Activated CD4-positive, alpha-beta T cell treated with anti-CD3 and anti-CD28 coated beads, Interleukin-2, amount 10 ng/mL, durations not matched to agents 7 days and 5 days (primary cell): ENCODE results near the gene MUC4. TPM values are rescaled to one million over a fixed set of nuclear protein-coding genes. Genes with fewer than 3 reads are reported as not detected.

Experiments used
- CTCF ChIA-PET: fragments of 350-600 bp; sonication (Branson Sonifier 250); formaldehyde crosslinking; loops from one replicate; lab custom pipeline; 2021; ENCODE audit warnings: antibody characterized with exemption; lab: Charles Lee
- POLR2A ChIA-PET: fragments of 350-600 bp; sonication (Branson Sonifier 250); formaldehyde crosslinking; loops from one replicate; lab custom pipeline; 2021; ENCODE audit warnings: antibody characterized with exemption; lab: Charles Lee
- DNase-seq: peaks from one replicate; pipeline ENCODE4 v3.0.0-alpha.2; 2020
- H3K27ac Mint-ChIP-seq: one replicate; pipeline ENCODE4 v1.8.0; 2021; ENCODE audit warnings: mild to moderate bottlenecking, moderate library complexity, mixed read lengths
- H3K27me3 Mint-ChIP-seq: one replicate; pipeline ENCODE4 v1.8.0; 2021; ENCODE audit warnings: mixed read lengths
- H3K36me3 Mint-ChIP-seq: one replicate; pipeline ENCODE4 v1.8.0; 2021; ENCODE audit warnings: low read depth, mixed read lengths
- H3K4me1 Mint-ChIP-seq: one replicate; pipeline ENCODE4 v1.8.0; 2021; ENCODE audit warnings: mixed read lengths
- H3K4me3 Mint-ChIP-seq: one replicate; pipeline ENCODE4 v1.8.0; 2021; ENCODE audit warnings: mild to moderate bottlenecking, moderate library complexity, mixed read lengths
- H3K9me3 Mint-ChIP-seq: one replicate; pipeline ENCODE4 v1.8.0; 2021; ENCODE audit warnings: mixed read lengths
- total RNA-seq, 2 experiments: library from RNA; stranded (reverse); gene quantifications; one replicate each; pipeline ENCODE4 v1.2.3, GENCODE V29; 2021

Gene MUC4
- total RNA-seq, 2 experiments from 2014 or later: under 0.01 to 0.15 TPM

GRCh38 chr3:195760345-195761122 is 51.2 kb downstream of the MUC4 start:
- no peak overlapping the region for H3K4me3 Mint-ChIP-seq
- POLR2A ChIA-PET: no interaction called here
- no peak overlapping the region for H3K27ac Mint-ChIP-seq
- no peak for DNase-seq
- CTCF ChIA-PET: interaction anchor here (1.2 kb wide), 1 partner anchor 90 kb away, joined by 6 read pairs; no protein-coding TSS in a partner anchor
- no peaks in the 10 kb centered on the region for H3K9me3 Mint-ChIP-seq
- H3K27me3 Mint-ChIP-seq: peaks cover 39% of the 10 kb centered on the region
- H3K36me3 Mint-ChIP-seq: no peaks in the 10 kb centered on the region
- H3K4me1 Mint-ChIP-seq: peaks cover 15% of the 10 kb centered on the region

GRCh38 chr3:195758721-195759353 is 52.9 kb downstream of the MUC4 start:
- Mint-ChIP-seq H3K4me1 (peaks cover 15% of the 10 kb centered on the region), H3K27me3 (peaks cover 37% of the 10 kb centered on the region), H3K9me3 (no peaks in the 10 kb centered on the region), H3K27ac (no peak overlapping the region), H3K36me3 (no peaks in the 10 kb centered on the region), H3K4me3 (no peak overlapping the region)
- ChIA-PET POLR2A (no interaction called here), CTCF (no interaction called here)
- DNase-seq: no peak

GRCh38 chr3:195757827-195758226 is 53.9 kb downstream of the MUC4 start:
- no peak for DNase-seq
- ChIA-PET POLR2A (no interaction called here), CTCF (no interaction called here)
- Mint-ChIP-seq H3K9me3 (no peaks in the 10 kb centered on the region), H3K27me3 (peaks cover 30% of the 10 kb centered on the region), H3K36me3 (no peaks in the 10 kb centered on the region), H3K4me1 (peaks cover 17% of the 10 kb centered on the region), H3K27ac (no peak overlapping the region), H3K4me3 (no peak overlapping the region)

- no peak overlapping the region for H3K4me3 Mint-ChIP-seq
- no peaks in the 10 kb centered on the region for H3K36me3 Mint-ChIP-seq
- no peak overlapping the region for H3K27ac Mint-ChIP-seq
- peaks cover 30% of the 10 kb centered on the region for H3K27me3 Mint-ChIP-seq
- H3K4me1 Mint-ChIP-seq: peaks cover 17% of the 10 kb centered on the region
- CTCF ChIA-PET: no interaction called here
- POLR2A ChIA-PET: no interaction called here
- H3K9me3 Mint-ChIP-seq: no peaks in the 10 kb centered on the region
- DNase-seq: no peak
Measured at GRCh38 chr3:195757438-195757770, 54.3 kb downstream of the MUC4 start.

GRCh38 chr3:195755791-195756676 is 55.7 kb downstream of the MUC4 start:
- ChIA-PET POLR2A (no interaction called here), CTCF (interaction anchor here (2.2 kb wide), 1 partner anchor 95 kb away, joined by 6 read pairs; no protein-coding TSS in a partner anchor)
- H3K27me3 Mint-ChIP-seq: peaks cover 25% of the 10 kb centered on the region
- peak; percentile 37 for DNase-seq
- no peaks in the 10 kb centered on the region for H3K36me3 Mint-ChIP-seq
- H3K27ac Mint-ChIP-seq: no peak overlapping the region
- peaks cover 15% of the 10 kb centered on the region for H3K4me1 Mint-ChIP-seq
- H3K9me3 Mint-ChIP-seq: no peaks in the 10 kb centered on the region
- no peak overlapping the region for H3K4me3 Mint-ChIP-seq

GRCh38 chr3:195755391-195755790 is 56.3 kb downstream of the MUC4 start:
- H3K4me1 Mint-ChIP-seq: peaks cover 15% of the 10 kb centered on the region
- no peaks in the 10 kb centered on the region for H3K36me3 Mint-ChIP-seq
- ChIA-PET CTCF (interaction anchor here (2.2 kb wide), 1 partner anchor 95 kb away, joined by 6 read pairs; no protein-coding TSS in a partner anchor), POLR2A (no interaction called here)
- H3K27me3 Mint-ChIP-seq: peaks cover 19% of the 10 kb centered on the region
- DNase-seq: no peak
- no peaks in the 10 kb centered on the region for H3K9me3 Mint-ChIP-seq
- no peak overlapping the region for H3K4me3 Mint-ChIP-seq
- H3K27ac Mint-ChIP-seq: no peak overlapping the region

- no peaks in the 10 kb centered on the region for H3K36me3 Mint-ChIP-seq
- ChIA-PET CTCF (interaction anchor here (2.2 kb wide), 1 partner anchor 96 kb away, joined by 6 read pairs; no protein-coding TSS in a partner anchor), POLR2A (no interaction called here)
- H3K27me3 Mint-ChIP-seq: peaks cover 14% of the 10 kb centered on the region
- no peak overlapping the region for H3K27ac Mint-ChIP-seq
- H3K4me1 Mint-ChIP-seq: peaks cover 15% of the 10 kb centered on the region
- no peak for DNase-seq
- H3K4me3 Mint-ChIP-seq: no peak overlapping the region
- H3K9me3 Mint-ChIP-seq: no peaks in the 10 kb centered on the region
Measured at GRCh38 chr3:195754906-195755305, 56.8 kb downstream of the MUC4 start.

GRCh38 chr3:195754141-195754540 is 57.6 kb downstream of the MUC4 start:
- Mint-ChIP-seq H3K36me3 (no peaks in the 10 kb centered on the region), H3K9me3 (no peaks in the 10 kb centered on the region), H3K4me1 (peaks cover 15% of the 10 kb centered on the region), H3K27me3 (peaks cover 8% of the 10 kb centered on the region), H3K4me3 (no peak overlapping the region), H3K27ac (no peak overlapping the region)
- CTCF ChIA-PET: interaction anchor here (2.2 kb wide), 1 partner anchor 96 kb away, joined by 6 read pairs; no protein-coding TSS in a partner anchor
- POLR2A ChIA-PET: no interaction called here
- no peak for DNase-seq

- H3K27ac Mint-ChIP-seq: no peak overlapping the region
- H3K27me3 Mint-ChIP-seq: peaks cover 3% of the 10 kb centered on the region
- ChIA-PET CTCF (interaction anchor here (2.2 kb wide), 1 partner anchor 97 kb away, joined by 6 read pairs; no protein-coding TSS in a partner anchor), POLR2A (no interaction called here)
- no peak overlapping the region for H3K4me3 Mint-ChIP-seq
- DNase-seq: no peak
- no peaks in the 10 kb centered on the region for H3K36me3 Mint-ChIP-seq
- no peaks in the 10 kb centered on the region for H3K9me3 Mint-ChIP-seq
- H3K4me1 Mint-ChIP-seq: peaks cover 19% of the 10 kb centered on the region
Measured at GRCh38 chr3:195753581-195753980, 58.1 kb downstream of the MUC4 start.

GRCh38 chr3:195752546-195753331 is 59.0 kb downstream of the MUC4 start:
- H3K36me3 Mint-ChIP-seq: no peaks in the 10 kb centered on the region
- ChIA-PET POLR2A (no interaction called here), CTCF (interaction anchor here (0.6 kb wide), 1 partner anchor 306 kb away, joined by 3 read pairs; no protein-coding TSS in a partner anchor)
- H3K27me3 Mint-ChIP-seq: peaks cover 2% of the 10 kb centered on the region
- DNase-seq: no peak
- peak overlapping the region; percentile 19 for H3K27ac Mint-ChIP-seq
- no peak overlapping the region for H3K4me3 Mint-ChIP-seq
- H3K9me3 Mint-ChIP-seq: no peaks in the 10 kb centered on the region
- peaks cover 21% of the 10 kb centered on the region for H3K4me1 Mint-ChIP-seq

GRCh38 chr3:195752066-195752465 is 59.7 kb downstream of the MUC4 start:
- Mint-ChIP-seq H3K4me1 (peaks cover 21% of the 10 kb centered on the region), H3K36me3 (no peaks in the 10 kb centered on the region), H3K4me3 (no peak overlapping the region), H3K27ac (no peak overlapping the region), H3K9me3 (no peaks in the 10 kb centered on the region), H3K27me3 (no peaks in the 10 kb centered on the region)
- no peak for DNase-seq
- POLR2A ChIA-PET: no interaction called here
- CTCF ChIA-PET: no interaction called here

- H3K27ac Mint-ChIP-seq: no peak overlapping the region
- ChIA-PET POLR2A (no interaction called here), CTCF (no interaction called here)
- no peak for DNase-seq
- H3K4me3 Mint-ChIP-seq: no peak overlapping the region
- H3K36me3 Mint-ChIP-seq: no peaks in the 10 kb centered on the region
- H3K4me1 Mint-ChIP-seq: peaks cover 20% of the 10 kb centered on the region
- no peaks in the 10 kb centered on the region for H3K27me3 Mint-ChIP-seq
- H3K9me3 Mint-ChIP-seq: no peaks in the 10 kb centered on the region
Measured at GRCh38 chr3:195751560-195751959, 60.2 kb downstream of the MUC4 start.
